Hepatocyte (in vitro differentiated cells): Measurements from ENCODE around the gene RPH3AL. TPM values are rescaled to one million over a fixed set of nuclear protein-coding genes. Genes with fewer than 3 reads are reported as not detected.

Experiments used
- DNase-seq: peaks from one replicate; pipeline ENCODE4 v3.0.0-alpha.2; 2016; ENCODE audit warnings: low spot score
- H2AFZ ChIP-seq: fragments of 200-600 bp; sonication (generic); 2 replicates; pipeline ENCODE4 v1.6.0; 2016; ENCODE audit warnings: antibody characterized with exemption, mild to moderate bottlenecking
- H3K27ac ChIP-seq: fragments of 200-600 bp; sonication (generic); 2 replicates; pipeline ENCODE4 v1.5.1; 2016; ENCODE audit warnings: mild to moderate bottlenecking
- H3K27me3 ChIP-seq: fragments of 200-600 bp; sonication (generic); 2 replicates; pipeline ENCODE4 v1.6.1; 2016
- H3K36me3 ChIP-seq: fragments of 200-600 bp; sonication (generic); replicated peaks from 2 replicates; pipeline ENCODE4 v1.5.1; 2016; ENCODE audit warnings: low read depth; ENCODE audit not compliant: insufficient read depth
- H3K4me1 ChIP-seq: fragments of 200-600 bp; sonication (generic); 2 replicates; pipeline ENCODE4 v1.5.1; 2016; ENCODE audit warnings: mild to moderate bottlenecking, moderate library complexity; ENCODE audit not compliant: insufficient read depth
- H3K4me2 ChIP-seq: fragments of 200-600 bp; sonication (generic); 2 replicates; pipeline ENCODE4 v1.6.0; 2016
- H3K4me3 ChIP-seq: fragments of 200-600 bp; sonication (generic); 2 replicates; pipeline ENCODE4 v1.5.1; 2016; ENCODE audit warnings: mild to moderate bottlenecking
- H3K79me2 ChIP-seq: fragments of 200-600 bp; sonication (generic); 2 replicates; pipeline ENCODE4 v1.6.0; 2017; ENCODE audit warnings: mild to moderate bottlenecking
- H3K9me2 ChIP-seq: fragments of 200-600 bp; sonication (generic); replicated peaks from 2 replicates; pipeline ENCODE4 v1.6.0; 2017; ENCODE audit warnings: mild to moderate bottlenecking; ENCODE audit not compliant: insufficient read depth
- H3K9me3 ChIP-seq: fragments of 200-600 bp; sonication (generic); 2 replicates; pipeline ENCODE4 v1.5.1; 2016; ENCODE audit warnings: low read depth, mild to moderate bottlenecking
- H4K20me1 ChIP-seq: fragments of 200-600 bp; sonication (generic); 2 replicates; pipeline ENCODE4 v1.6.0; 2016; ENCODE audit warnings: mild to moderate bottlenecking; ENCODE audit not compliant: insufficient read depth, poor library complexity, severe bottlenecking
- CTCF ChIP-seq: fragments of 200-600 bp; sonication (generic); IDR thresholded peaks from 2 replicates; pipeline ENCODE4 v1.5.1; 2016; ENCODE audit warnings: antibody characterized with exemption, mild to moderate bottlenecking; ENCODE audit not compliant: poor library complexity
- EZH2 ChIP-seq: fragments of 200-600 bp; sonication (generic); IDR thresholded peaks from 2 replicates; pipeline ENCODE4 v1.6.1; 2016; ENCODE audit warnings: antibody characterized with exemption, mild to moderate bottlenecking, borderline replicate concordance
- EZH2phosphoT487 ChIP-seq: fragments of 200-600 bp; sonication (generic); IDR thresholded peaks from one replicate; pipeline ENCODE4 v1.6.1; 2018; ENCODE audit warnings: antibody characterized with exemption, mild to moderate bottlenecking, low read depth, moderate library complexity; ENCODE audit not compliant: unreplicated experiment, severe bottlenecking
- WGBS: methylation state at CpG from one replicate; pipeline ENCODE4 v1.1.6; 2016; ENCODE audit warnings: low lambda C conversion rate; ENCODE audit errors: missing lambda C conversion rate; 5-methylcytosine and 5-hydroxymethylcytosine counted together
- polyA plus RNA-seq: library from polyadenylated mRNA; unstranded; fragments of >200 nt; fragmentation: Nextera tagmentation; extraction: Ambion mirVana; gene quantifications from 2 replicates; pipeline ENCODE4 v1.2.1, GENCODE V29; 2016
- total RNA-seq: library from RNA; depleted of rRNA; stranded (reverse); fragments of >200 nt; gene quantifications from 2 replicates; pipeline ENCODE4 v1.2.3, GENCODE V29; 2014

Gene RPH3AL
- total and polyA plus RNA-seq, 2 experiments from 2014 or later: 7.0 to 7.6 TPM

GRCh38 chr17:353213-353837 lies 718 bp upstream of the RPH3AL start:
- Histone ChIP-seq H4K20me1 (no peaks in the 10 kb centered on the region), H3K79me2 (peaks cover 20% of the 10 kb centered on the region), H3K36me3 (no peaks in the 10 kb centered on the region), H3K27me3 (no peaks in the 10 kb centered on the region), H2AFZ (no peak overlapping the region), H3K9me3 (no peaks in the 10 kb centered on the region), H3K4me2 (peak overlapping the region; percentile 69), H3K9me2 (no peaks in the 10 kb centered on the region), H3K4me1 (peaks cover 54% of the 10 kb centered on the region), H3K4me3 (no peak overlapping the region), H3K27ac (peak overlapping the region; percentile 98)
- 60% methylated on average over 8 of the region's 8 CpGs for WGBS
- no peak for DNase-seq
- TF ChIP-seq CTCF: no peak
- no peak for TF ChIP-seq EZH2phosphoT487
- TF ChIP-seq EZH2: no peak

GRCh38 chr17:351875-352420 lies 659 bp downstream of the RPH3AL start:
- peak overlapping the region; percentile 98 for H3K27ac ChIP-seq
- no peaks in the 10 kb centered on the region for H3K36me3 ChIP-seq
- H3K79me2 ChIP-seq: peaks cover 20% of the 10 kb centered on the region
- H3K9me3 ChIP-seq: no peaks in the 10 kb centered on the region
- peak overlapping the region; percentile 69 for H3K4me2 ChIP-seq
- no peaks in the 10 kb centered on the region for H4K20me1 ChIP-seq
- 69% methylated on average over 19 of the region's 19 CpGs for WGBS
- H3K4me3 ChIP-seq: no peak overlapping the region
- no peaks in the 10 kb centered on the region for H3K27me3 ChIP-seq
- DNase-seq: no peak
- H2AFZ ChIP-seq: peak overlapping the region; percentile 54
- H3K4me1 ChIP-seq: peaks cover 54% of the 10 kb centered on the region
- H3K9me2 ChIP-seq: no peaks in the 10 kb centered on the region
- TF ChIP-seq EZH2 (no peak), CTCF (no peak), EZH2phosphoT487 (no peak)

GRCh38 chr17:351449-351738 lies 1.2 kb downstream of the RPH3AL start:
- no peak for DNase-seq
- H3K79me2 ChIP-seq: peaks cover 20% of the 10 kb centered on the region
- no peaks in the 10 kb centered on the region for H4K20me1 ChIP-seq
- H3K4me1 ChIP-seq: peaks cover 54% of the 10 kb centered on the region
- TF ChIP-seq EZH2 (no peak), CTCF (no peak), EZH2phosphoT487 (no peak)
- no peaks in the 10 kb centered on the region for H3K9me3 ChIP-seq
- H3K27me3 ChIP-seq: no peaks in the 10 kb centered on the region
- WGBS: 87% methylated on average over 6 of the region's 6 CpGs
- peak overlapping the region; percentile 98 for H3K27ac ChIP-seq
- H2AFZ ChIP-seq: no peak overlapping the region
- H3K36me3 ChIP-seq: no peaks in the 10 kb centered on the region
- H3K4me2 ChIP-seq: peak overlapping the region; percentile 69
- H3K4me3 ChIP-seq: no peak overlapping the region
- no peaks in the 10 kb centered on the region for H3K9me2 ChIP-seq
